Subcutaneous abdominal adipose tissue (tissue), 5 donors: ENCODE results near the gene DPP7.
"Not testable (repeated sequence)": the region's sequence is repeated elsewhere in the genome, so short reads cannot be mapped to it uniquely, and the experiment has no call there.

Source experiments
- H3K27ac ChIP-seq: one replicate; pipeline ENCODE4 v1.7.0; 2013; ENCODE audit warnings: low read depth, mild to moderate bottlenecking, inconsistent platforms, low read length, moderate library complexity
- H3K27me3 ChIP-seq, 5 donors: one replicate each; pipeline ENCODE4 v1.7.0; 2013; ENCODE audit warnings: low read length in 5 of 5, inconsistent platforms in 1 of 5; ENCODE audit not compliant: control insufficient read depth in 5 of 5, insufficient read depth in 4 of 5
- H3K36me3 ChIP-seq, 5 donors: one replicate each; pipeline ENCODE4 v1.7.0; 2013; ENCODE audit warnings: low read length in 5 of 5; ENCODE audit not compliant: control insufficient read depth in 5 of 5, insufficient read depth in 5 of 5
- H3K4me1 ChIP-seq, 5 donors: one replicate each; pipeline ENCODE4 v1.7.0; 2013; ENCODE audit warnings: low read length in 5 of 5, mild to moderate bottlenecking in 3 of 5, moderate library complexity in 1 of 5; ENCODE audit not compliant: control insufficient read depth in 5 of 5, insufficient read depth in 5 of 5
- H3K4me3 ChIP-seq, 5 donors: one replicate each; pipeline ENCODE4 v1.7.0; 2013; ENCODE audit warnings: low read length in 5 of 5, low read depth in 1 of 5
- H3K9ac ChIP-seq, 5 donors: one replicate each; pipeline ENCODE4 v1.7.0; 2013; ENCODE audit warnings: low read length in 5 of 5, mild to moderate bottlenecking in 4 of 5, moderate library complexity in 3 of 5
- H3K9me3 ChIP-seq, 5 donors: one replicate each; pipeline ENCODE4 v1.7.0; 2013; ENCODE audit warnings: low read length in 5 of 5; ENCODE audit not compliant: control insufficient read depth in 5 of 5
- donor health status: healthy.
- donor health status: healthy.
- donor health status: healthy.
- donor health status: healthy.
- donor health status: healthy.

DPP7 gene

GRCh38 chr9:137129456-137130175 is 15.1 kb upstream of the DPP7 start:
- Histone ChIP-seq H3K27me3 (no peaks in the 10 kb centered on the region), H3K4me1 (peaks cover 0 to 40% (median 28%) of the 10 kb centered on the region in 5 donors), H3K27ac (no peak overlapping the region), H3K36me3 (no peaks in the 10 kb centered on the region), H3K4me3 (peak overlapping the region in 4 of 5 donors; percentile 72 to 84 (median 78)), H3K9ac (peak overlapping the region in 4 of 5 donors; percentile 46 to 67 (median 60)), H3K9me3 (peaks cover 0 to 8% (median 4%) of the 10 kb centered on the region in 5 donors)

- H3K9me3 ChIP-seq = peaks cover 0 to 8% (median 4%) of the 10 kb centered on the region in 5 donors
- H3K4me1 ChIP-seq = peaks cover 0 to 40% (median 28%) of the 10 kb centered on the region in 5 donors
- no peaks in the 10 kb centered on the region for H3K27me3 ChIP-seq
- H3K27ac ChIP-seq = no peak overlapping the region
- H3K9ac ChIP-seq = peak overlapping the region in 4 of 5 donors; percentile 46 to 67 (median 64)
- H3K36me3 ChIP-seq = no peaks in the 10 kb centered on the region
- H3K4me3 ChIP-seq = peak overlapping the region; percentile 69 to 84 (median 76)
Measured at GRCh38 chr9:137128862-137129455, 14.4 kb upstream of the DPP7 start.

- H3K27ac ChIP-seq = no peak overlapping the region
- H3K9ac ChIP-seq = peak overlapping the region in 1 of 5 donors; percentile 67
Measured at GRCh38 chr9:137128158-137128861, 13.8 kb upstream of the DPP7 start.

GRCh38 chr9:137127301-137128157 is 13.0 kb upstream of the DPP7 start:
- Histone ChIP-seq H3K4me1 (peaks cover 0 to 40% (median 28%) of the 10 kb centered on the region in 5 donors), H3K9ac (no peak overlapping the region), H3K9me3 (peaks cover 0 to 8% (median 4%) of the 10 kb centered on the region in 5 donors), H3K27me3 (no peaks in the 10 kb centered on the region), H3K36me3 (no peaks in the 10 kb centered on the region), H3K27ac (no peak overlapping the region), H3K4me3 (peak overlapping the region in 3 of 5 donors; percentile 37 to 49 (median 39))

More at GRCh38 chr9:137128158-137128861, 13.8 kb upstream of the DPP7 start:
- Histone ChIP-seq H3K4me1 (peaks cover 0 to 40% (median 28%) of the 10 kb centered on the region in 5 donors), H3K36me3 (no peaks in the 10 kb centered on the region), H3K9me3 (peaks cover 0 to 8% (median 4%) of the 10 kb centered on the region in 5 donors), H3K27me3 (no peaks in the 10 kb centered on the region), H3K4me3 (peak overlapping the region in 4 of 5 donors; percentile 72 to 84 (median 78))

- Histone ChIP-seq H3K27ac (no peak overlapping the region), H3K36me3 (no peaks in the 10 kb centered on the region), H3K27me3 (no peaks in the 10 kb centered on the region), H3K4me1 (peaks cover 0 to 40% (median 28%) of the 10 kb centered on the region in 5 donors), H3K9me3 (peaks cover 0 to 8% (median 4%) of the 10 kb centered on the region in 5 donors), H3K4me3 (no peak overlapping the region), H3K9ac (no peak overlapping the region)
Measured at GRCh38 chr9:137126786-137127185, 12.3 kb upstream of the DPP7 start.

- not testable (repeated sequence) for H3K4me3 ChIP-seq, H3K27ac ChIP-seq, H3K27me3 ChIP-seq, H3K9me3 ChIP-seq, H3K36me3 ChIP-seq, H3K9ac ChIP-seq
- H3K4me1 ChIP-seq = peaks cover 0 to 26% (median 23%) of the 10 kb centered on the region in 5 donors
Measured at GRCh38 chr9:137123952-137124462, 9.5 kb upstream of the DPP7 start.

- no peak overlapping the region for H3K27ac ChIP-seq
- no peaks in the 10 kb centered on the region for H3K36me3 ChIP-seq
- no peaks in the 10 kb centered on the region for H3K9me3 ChIP-seq
- no peaks in the 10 kb centered on the region for H3K27me3 ChIP-seq
- H3K9ac ChIP-seq = no peak overlapping the region
- H3K4me3 ChIP-seq = no peak overlapping the region
- H3K4me1 ChIP-seq = peaks cover 0 to 20% (median 17%) of the 10 kb centered on the region in 5 donors
Measured at GRCh38 chr9:137123468-137123837, 8.9 kb upstream of the DPP7 start.

GRCh38 chr9:137122796-137123467 is 8.4 kb upstream of the DPP7 start:
- H3K9me3 ChIP-seq = not testable (repeated sequence)

More at GRCh38 chr9:137122796-137123467, 8.4 kb upstream of the DPP7 start:
- H3K9ac ChIP-seq, H3K27me3 ChIP-seq, H3K27ac ChIP-seq, H3K36me3 ChIP-seq, H3K4me3 ChIP-seq: not testable (repeated sequence)
- H3K4me1 ChIP-seq = peaks cover 0 to 15% (median 13%) of the 10 kb centered on the region in 5 donors
